ENCODE measurements around the gene AURKA.

Gene AURKA

GRCh38 chr20:56430461-56430860, 38.4 kb upstream of the AURKA start:
- TF ChIP-seq Cebpa-rat (IDR thresholded peaks at IDR 0.05): no peak
- Histone ChIP-seq H3K9me3 (no peaks in the 10 kb centered on the region), H3K9ac (no peak overlapping the region), H3K27me3 (no peaks in the 10 kb centered on the region), H3K27ac (no peak overlapping the region), H3K4me3 (no peak overlapping the region), H3K36me3 (no peaks in the 10 kb centered on the region), H3K4me1 (peaks cover 6% of the 10 kb centered on the region), H3K4me2 (no peak overlapping the region), H4K20me1 (no peaks in the 10 kb centered on the region)

DNA sequence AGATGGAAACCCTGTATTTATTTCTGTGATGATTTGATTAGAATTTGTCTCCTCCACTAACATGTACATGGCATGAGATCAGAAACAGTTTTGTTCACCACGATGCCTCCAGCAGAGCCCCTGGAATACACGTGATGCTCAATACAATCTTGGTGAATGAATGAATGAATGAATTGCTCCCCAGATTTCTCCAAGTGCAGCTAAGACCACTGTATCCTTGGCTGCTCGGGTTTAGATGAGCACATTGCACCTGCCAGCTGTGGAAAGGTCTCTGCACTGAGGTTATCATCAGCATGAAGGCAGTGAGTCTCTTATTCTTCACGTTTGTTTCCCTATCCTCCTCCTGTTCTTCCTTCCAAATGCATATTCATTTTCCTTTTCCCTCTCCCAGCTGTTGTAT, 37.9 kb upstream of the AURKA start:
- TF ChIP-seq Cebpa-rat (IDR thresholded peaks at IDR 0.05): no peak
- H3K4me3 ChIP-seq: no peak overlapping the region
- H3K4me1 ChIP-seq: peaks cover 6% of the 10 kb centered on the region
- H3K4me2 ChIP-seq: peak overlapping the region; percentile 42; the same call in 1 of the 2 replicates
- H3K27ac ChIP-seq: no peak overlapping the region
- H4K20me1 ChIP-seq: no peaks in the 10 kb centered on the region
- H3K36me3 ChIP-seq: no peaks in the 10 kb centered on the region
- H3K9ac ChIP-seq: no peak overlapping the region
- no peaks in the 10 kb centered on the region for H3K9me3 ChIP-seq
- no peaks in the 10 kb centered on the region for H3K27me3 ChIP-seq

DNA sequence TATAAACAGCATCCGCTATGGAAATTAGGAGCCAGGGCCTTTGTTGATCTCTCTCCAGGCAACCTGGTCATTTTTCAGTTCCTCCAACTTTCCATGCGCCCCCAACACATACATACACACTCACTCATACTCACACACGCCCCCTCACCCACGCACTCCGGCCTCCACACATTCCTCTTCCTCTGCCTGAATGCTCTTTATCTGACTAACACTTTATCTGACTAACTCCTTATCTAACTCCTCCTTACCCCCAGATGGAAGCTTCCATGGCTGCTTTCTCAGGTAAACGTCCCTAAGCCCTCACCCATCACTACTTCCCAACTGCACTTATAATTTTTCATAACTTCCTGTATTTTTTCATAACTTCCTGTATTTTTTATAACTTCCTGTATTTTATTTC, 37.5 kb upstream of the AURKA start:
- no peak for TF ChIP-seq Cebpa-rat (IDR thresholded peaks at IDR 0.05)

DNA sequence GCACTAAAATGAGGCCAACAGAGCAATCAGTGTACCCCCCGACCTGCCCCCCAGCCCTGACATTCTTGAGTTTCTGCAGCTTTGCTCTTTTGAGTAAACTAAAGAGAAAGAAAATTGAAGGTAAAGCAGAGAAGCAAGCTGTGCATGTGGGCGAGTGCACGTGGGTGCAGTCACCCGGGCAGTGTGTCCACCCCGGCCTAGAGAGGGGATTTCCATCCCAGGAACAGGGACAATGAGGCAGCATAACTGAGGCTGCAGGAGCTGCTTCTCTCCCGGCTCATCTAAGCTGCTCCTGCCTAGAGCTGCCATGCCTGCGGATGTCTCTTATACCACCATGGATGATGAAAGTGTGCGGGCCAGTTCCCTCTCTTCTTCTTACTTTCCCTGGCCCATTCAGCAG, 36.9 kb upstream of the AURKA start:
- Histone ChIP-seq H3K27ac (no peak overlapping the region), H3K4me1 (peaks cover 6% of the 10 kb centered on the region), H4K20me1 (no peaks in the 10 kb centered on the region), H3K9ac (no peak overlapping the region), H3K4me2 (no peak overlapping the region), H3K4me3 (no peak overlapping the region), H3K27me3 (no peaks in the 10 kb centered on the region), H3K36me3 (no peaks in the 10 kb centered on the region), H3K9me3 (no peaks in the 10 kb centered on the region)
- TF ChIP-seq Cebpa-rat (IDR thresholded peaks at IDR 0.05): no peak

More for the DNA sequence above, 37.5 kb upstream of the AURKA start:
- no peak overlapping the region for H3K9ac ChIP-seq
- H3K4me3 ChIP-seq: no peak overlapping the region
- no peaks in the 10 kb centered on the region for H4K20me1 ChIP-seq
- no peaks in the 10 kb centered on the region for H3K27me3 ChIP-seq
- H3K4me2 ChIP-seq: peak overlapping the region; percentile 42; the same call in 1 of the 2 replicates
- no peaks in the 10 kb centered on the region for H3K36me3 ChIP-seq
- H3K27ac ChIP-seq: no peak overlapping the region
- no peaks in the 10 kb centered on the region for H3K9me3 ChIP-seq
- peaks cover 6% of the 10 kb centered on the region for H3K4me1 ChIP-seq

DNA sequence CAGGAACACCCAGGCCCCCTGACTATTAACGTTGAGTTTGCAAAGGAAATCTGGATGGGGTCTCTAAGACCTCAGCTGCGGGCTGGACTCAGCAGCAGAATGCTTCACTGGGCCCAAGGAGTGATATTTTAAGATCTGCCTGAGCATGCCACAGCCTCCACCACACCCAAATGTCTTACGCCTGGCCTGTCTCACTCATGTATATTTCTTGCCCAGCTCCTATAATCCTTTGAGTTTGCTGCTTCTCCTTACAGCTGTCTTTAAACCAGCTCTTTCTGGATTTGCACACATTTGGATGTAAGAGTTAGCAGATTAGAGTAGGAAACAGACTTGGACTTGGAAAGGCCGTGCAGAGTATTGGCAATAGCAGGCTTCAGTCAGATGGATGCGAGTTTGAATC, 36.4 kb upstream of the AURKA start:
- no peaks in the 10 kb centered on the region for H3K36me3 ChIP-seq
- H3K4me1 ChIP-seq: peaks cover 6% of the 10 kb centered on the region

DNA sequence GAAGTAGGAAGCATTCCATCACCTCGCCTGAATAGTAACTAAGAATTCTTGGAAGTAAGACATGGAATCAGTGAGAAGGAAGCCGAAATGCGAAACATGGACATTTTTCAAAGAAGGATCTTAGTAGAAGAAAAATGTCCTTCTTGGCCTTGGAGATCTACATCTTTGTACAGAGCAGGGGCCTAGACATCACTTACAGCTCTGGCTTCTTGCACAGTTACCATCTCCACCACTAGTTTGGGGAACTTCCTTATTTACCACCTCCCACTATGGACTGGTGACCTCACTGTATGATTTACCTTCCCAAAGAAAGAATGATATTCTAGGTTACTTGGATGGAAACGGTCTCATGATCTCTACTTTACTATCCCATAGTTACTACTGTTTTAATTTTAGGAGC, 35.8 kb upstream of the AURKA start:
- H4K20me1 ChIP-seq: no peaks in the 10 kb centered on the region
- peaks cover 6% of the 10 kb centered on the region for H3K4me1 ChIP-seq
- no peaks in the 10 kb centered on the region for H3K9me3 ChIP-seq
- H3K36me3 ChIP-seq: no peaks in the 10 kb centered on the region
- H3K4me3 ChIP-seq: no peak overlapping the region
- no peak for TF ChIP-seq Cebpa-rat (IDR thresholded peaks at IDR 0.05)
- no peak overlapping the region for H3K27ac ChIP-seq
- no peak overlapping the region for H3K9ac ChIP-seq
- no peaks in the 10 kb centered on the region for H3K27me3 ChIP-seq
- H3K4me2 ChIP-seq: no peak overlapping the region

More for the DNA sequence above, 36.4 kb upstream of the AURKA start:
- Histone ChIP-seq H3K27ac (no peak overlapping the region), H3K9ac (no peak overlapping the region), H3K9me3 (no peaks in the 10 kb centered on the region), H3K4me2 (no peak overlapping the region), H4K20me1 (no peaks in the 10 kb centered on the region), H3K4me3 (no peak overlapping the region), H3K27me3 (no peaks in the 10 kb centered on the region)
- TF ChIP-seq Cebpa-rat (IDR thresholded peaks at IDR 0.05): no peak

- no peak overlapping the region for H3K4me2 ChIP-seq
- H3K9ac ChIP-seq: no peak overlapping the region
- H3K4me3 ChIP-seq: no peak overlapping the region
- H3K36me3 ChIP-seq: no peaks in the 10 kb centered on the region
- no peak for TF ChIP-seq Cebpa-rat (IDR thresholded peaks at IDR 0.05)
- H3K9me3 ChIP-seq: no peaks in the 10 kb centered on the region
- H3K27me3 ChIP-seq: no peaks in the 10 kb centered on the region
- no peak overlapping the region for H3K27ac ChIP-seq
- H4K20me1 ChIP-seq: no peaks in the 10 kb centered on the region
- peaks cover 6% of the 10 kb centered on the region for H3K4me1 ChIP-seq
Observed at GRCh38 chr20:56426926-56427325, 34.9 kb upstream of the AURKA start.

DNA sequence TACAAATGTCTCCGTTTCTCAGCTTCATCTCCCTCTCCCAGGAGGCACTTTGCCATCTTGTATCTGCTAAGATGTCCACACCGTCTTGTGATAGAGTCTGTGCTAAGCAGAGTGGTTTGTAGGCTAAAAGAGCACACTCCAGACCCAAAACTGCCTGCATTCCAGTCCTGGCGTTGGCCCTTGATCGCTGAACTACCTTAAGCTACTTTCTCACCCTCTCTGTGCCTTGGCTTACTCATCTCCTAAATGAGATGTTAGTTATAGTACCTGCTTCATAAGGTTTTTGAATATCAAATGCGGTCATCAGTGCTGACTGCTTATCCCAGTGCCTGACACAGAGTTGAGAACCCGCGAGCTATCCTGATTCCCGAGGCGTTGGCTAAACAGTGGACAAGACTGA, 34.0 kb upstream of the AURKA start:
- no peaks in the 10 kb centered on the region for H4K20me1 ChIP-seq
- no peak for TF ChIP-seq Cebpa-rat (IDR thresholded peaks at IDR 0.05)
- no peaks in the 10 kb centered on the region for H3K9me3 ChIP-seq
- H3K36me3 ChIP-seq: no peaks in the 10 kb centered on the region
- H3K27ac ChIP-seq: no peak overlapping the region
- H3K27me3 ChIP-seq: no peaks in the 10 kb centered on the region
- H3K4me1 ChIP-seq: peaks cover 6% of the 10 kb centered on the region
- no peak overlapping the region for H3K9ac ChIP-seq
- H3K4me3 ChIP-seq: no peak overlapping the region
- no peak overlapping the region for H3K4me2 ChIP-seq

GRCh38 chr20:56424931-56425330, 32.9 kb upstream of the AURKA start:
- Histone ChIP-seq H3K9ac (no peak overlapping the region), H3K4me2 (no peak overlapping the region), H3K36me3 (no peaks in the 10 kb centered on the region), H3K27me3 (no peaks in the 10 kb centered on the region), H4K20me1 (no peaks in the 10 kb centered on the region), H3K4me3 (no peak overlapping the region), H3K9me3 (no peaks in the 10 kb centered on the region), H3K4me1 (peaks cover 6% of the 10 kb centered on the region), H3K27ac (no peak overlapping the region)
- no peak for TF ChIP-seq Cebpa-rat (IDR thresholded peaks at IDR 0.05)

- H3K27ac ChIP-seq: no peak overlapping the region
- H3K4me1 ChIP-seq: peaks cover 4% of the 10 kb centered on the region; the same call in 1 of the 2 replicates
- H3K36me3 ChIP-seq: no peaks in the 10 kb centered on the region
- no peak for TF ChIP-seq Cebpa-rat (IDR thresholded peaks at IDR 0.05)
- no peak overlapping the region for H3K9ac ChIP-seq
- H3K4me2 ChIP-seq: no peak overlapping the region
- no peak overlapping the region for H3K4me3 ChIP-seq
- H3K27me3 ChIP-seq: no peaks in the 10 kb centered on the region
- no peaks in the 10 kb centered on the region for H3K9me3 ChIP-seq
- no peaks in the 10 kb centered on the region for H4K20me1 ChIP-seq
Observed at GRCh38 chr20:56423886-56424285, 31.9 kb upstream of the AURKA start.

DNA sequence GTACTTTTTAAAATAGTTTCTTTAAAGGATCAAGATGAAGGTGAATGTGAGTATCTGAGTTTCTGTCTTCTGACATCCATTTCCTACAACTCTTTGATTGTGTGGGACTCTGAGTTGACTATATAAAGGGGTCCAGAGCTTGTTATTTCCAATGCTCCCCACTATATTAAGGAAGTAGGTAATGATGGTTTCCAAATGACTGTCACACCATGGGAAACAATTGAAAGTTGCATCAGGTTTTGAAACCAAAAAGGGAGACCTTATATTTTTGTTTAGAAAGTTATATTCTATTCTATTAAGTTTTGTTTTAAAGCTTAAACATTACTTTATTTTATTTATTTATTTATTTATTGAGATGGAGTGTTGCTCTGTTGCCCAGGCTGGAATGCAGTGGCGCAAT, 31.2 kb upstream of the AURKA start:
- no peak for TF ChIP-seq Cebpa-rat (IDR thresholded peaks at IDR 0.05)
- Histone ChIP-seq H3K4me1 (peaks cover 5% of the 10 kb centered on the region; the same call in 1 of the 2 replicates), H3K27ac (no peak overlapping the region), H3K4me2 (no peak overlapping the region), H3K27me3 (no peaks in the 10 kb centered on the region), H3K9me3 (no peaks in the 10 kb centered on the region), H3K4me3 (no peak overlapping the region), H3K36me3 (no peaks in the 10 kb centered on the region), H3K9ac (no peak overlapping the region), H4K20me1 (no peaks in the 10 kb centered on the region)

All from BLaER1 (cell line).